Bone marrow (tissue), 2 donors: ENCODE data around the gene EMC6.

Experiments
- DNase-seq, 2 donors: peaks; one replicate each; lab custom pipeline; 2025; lab: John Stamatoyannopoulos, UW

EMC6 gene

DNA sequence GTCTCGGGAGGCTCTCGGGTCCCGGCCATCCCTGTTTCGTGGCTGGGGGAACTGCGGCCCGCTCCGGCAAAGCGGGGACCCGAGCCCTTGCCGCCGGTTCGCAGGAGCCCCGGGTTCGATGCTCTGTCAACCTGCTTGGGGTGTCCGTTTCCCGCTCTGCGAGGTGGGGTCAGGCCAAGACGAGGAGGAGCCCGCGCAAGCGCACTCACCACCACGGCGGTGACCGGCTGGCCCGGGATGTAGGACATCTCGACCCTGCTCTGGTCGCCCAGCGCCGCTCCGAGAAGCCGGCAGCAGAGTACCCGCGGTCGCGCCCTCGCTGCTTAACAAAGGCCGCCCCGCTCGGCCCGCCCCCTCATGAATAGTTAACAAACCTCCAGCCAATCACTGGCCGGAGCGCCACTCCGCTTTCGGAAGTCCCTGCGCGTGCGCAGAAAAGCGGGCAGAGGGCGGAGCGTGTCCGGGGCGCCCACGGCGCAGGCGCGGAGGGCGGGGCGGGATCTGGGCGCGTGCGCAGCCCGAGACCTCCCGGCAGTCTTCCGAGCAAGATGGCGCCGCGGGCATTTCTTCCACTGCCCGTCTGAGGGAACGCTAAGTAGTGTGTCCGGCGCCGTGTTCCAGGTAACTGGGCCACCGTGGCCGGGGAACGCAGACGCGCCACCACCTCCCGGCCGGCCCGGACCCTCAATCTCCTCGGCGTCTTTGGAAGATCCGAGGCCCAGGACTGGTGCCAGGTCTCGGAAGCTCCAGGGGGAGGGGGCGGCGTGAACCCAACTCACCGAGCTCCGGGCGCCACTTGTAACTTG lies at the start of gene EMC6, which contains the start of gene TAX1BP3:
TSS of gene EMC6 (plus strand) at position 534 of the 806 bp plus-strand sequence. CDS start 335 bp downstream, outside the sequence.
TSS of gene TAX1BP3 (minus strand) at position 300 of the 806 bp plus-strand sequence. CDS start at position 248, 52 bp downstream.
- DNase-seq = peak; percentile 92 to 93

DNA sequence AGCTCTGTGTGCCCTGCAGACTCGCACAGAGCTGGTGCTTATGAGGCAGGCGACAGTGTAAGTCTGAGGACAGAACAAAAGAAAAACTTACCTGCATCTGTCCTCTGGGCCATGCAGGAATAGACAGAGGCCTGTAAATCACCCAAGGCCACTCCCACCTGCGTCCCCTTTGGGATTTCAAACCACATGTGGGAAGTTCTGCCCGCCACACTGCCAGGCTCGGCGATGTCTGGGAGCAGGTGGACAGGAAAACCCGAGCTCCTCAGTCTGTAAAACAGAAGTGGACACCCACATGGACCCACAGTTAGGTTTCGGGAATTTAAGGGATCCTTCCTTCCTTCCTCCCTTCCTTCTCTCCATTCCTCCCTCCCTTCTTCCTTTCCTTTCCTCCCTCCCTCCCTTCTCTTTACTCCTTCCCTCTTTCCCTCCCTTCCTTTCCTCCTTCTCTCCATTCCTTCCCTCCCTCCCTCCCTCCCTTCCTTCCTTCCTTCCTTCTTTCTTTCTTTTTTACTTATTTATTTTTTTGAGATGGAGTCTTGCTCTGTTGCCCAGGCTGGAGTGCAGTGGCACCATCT lies 47.4 kb upstream of the EMC6 start:
- DNase-seq = no peak

DNA sequence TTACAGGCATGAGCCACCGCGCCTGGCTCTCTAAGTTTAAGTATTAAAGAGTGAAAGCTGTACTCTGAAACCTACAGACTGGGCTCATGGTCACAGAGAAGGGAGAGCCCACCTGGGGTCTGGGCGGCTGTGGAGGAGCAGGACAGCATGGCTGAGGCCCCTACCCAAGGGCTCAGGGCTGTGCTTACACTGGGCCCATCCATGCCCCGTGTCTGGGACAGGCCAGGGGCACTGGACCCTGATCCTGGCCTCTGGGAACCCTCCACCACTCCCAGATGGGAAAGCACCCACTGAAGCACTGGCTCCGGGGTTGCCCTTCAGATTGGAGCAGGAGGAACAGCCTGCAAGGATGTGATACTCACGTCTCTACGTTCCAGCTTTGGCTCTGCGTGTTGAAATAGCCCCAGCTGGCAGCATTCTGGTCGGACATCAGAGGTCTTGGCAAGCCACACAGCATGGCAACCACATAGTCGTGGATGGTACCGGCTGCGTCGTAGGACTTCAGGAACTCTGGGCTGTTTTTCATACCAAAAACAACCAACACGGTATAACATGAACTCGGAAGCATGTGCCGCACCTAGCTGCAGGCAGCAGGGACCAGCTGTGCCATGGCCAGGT lies 45.5 kb upstream of the EMC6 start:
- no peak for DNase-seq

DNA sequence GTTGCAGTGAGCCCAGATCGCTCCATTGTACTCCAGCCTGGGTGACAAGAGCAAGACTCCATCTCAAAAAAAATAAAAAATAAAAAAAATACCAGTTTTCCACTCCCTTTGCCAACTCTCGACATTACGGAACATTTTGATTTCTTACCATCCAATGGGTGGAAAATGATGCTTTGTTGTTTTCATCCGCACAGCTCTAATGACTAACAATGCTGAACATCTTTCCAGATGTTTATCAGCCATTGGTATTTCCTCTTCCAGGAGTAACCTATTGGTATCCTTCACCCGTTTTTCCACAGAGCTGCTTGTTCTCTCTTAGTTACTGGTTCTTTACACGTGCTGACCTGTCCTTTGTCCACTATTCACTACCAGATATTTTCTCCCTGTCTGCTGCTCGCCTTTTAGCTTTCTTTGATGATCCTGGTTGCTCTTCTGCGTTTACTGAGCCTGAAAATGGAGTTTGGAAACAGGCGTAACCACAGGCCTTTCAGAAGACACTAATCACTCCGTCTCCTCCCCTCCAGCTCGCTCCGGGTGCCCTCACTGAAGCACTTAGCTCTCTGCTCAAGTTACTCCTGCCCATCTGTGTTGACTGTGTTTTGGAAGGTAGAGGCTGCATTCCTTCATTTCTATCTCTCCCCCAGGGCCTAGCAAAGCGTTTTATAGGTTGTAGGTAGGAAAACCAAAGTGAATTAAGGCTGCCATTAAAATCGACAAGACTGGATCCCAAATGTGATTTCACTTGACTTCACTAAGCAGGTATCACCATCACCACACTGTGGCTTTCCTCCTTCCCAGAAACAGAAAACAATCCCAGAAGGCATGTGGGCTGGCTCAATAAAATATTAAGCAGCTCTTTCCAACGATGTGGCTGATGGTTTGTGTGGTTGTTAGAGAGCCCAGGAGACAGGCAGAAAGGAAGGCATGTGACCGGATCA lies 41.5 kb upstream of the EMC6 start:
- DNase-seq = no peak

DNA sequence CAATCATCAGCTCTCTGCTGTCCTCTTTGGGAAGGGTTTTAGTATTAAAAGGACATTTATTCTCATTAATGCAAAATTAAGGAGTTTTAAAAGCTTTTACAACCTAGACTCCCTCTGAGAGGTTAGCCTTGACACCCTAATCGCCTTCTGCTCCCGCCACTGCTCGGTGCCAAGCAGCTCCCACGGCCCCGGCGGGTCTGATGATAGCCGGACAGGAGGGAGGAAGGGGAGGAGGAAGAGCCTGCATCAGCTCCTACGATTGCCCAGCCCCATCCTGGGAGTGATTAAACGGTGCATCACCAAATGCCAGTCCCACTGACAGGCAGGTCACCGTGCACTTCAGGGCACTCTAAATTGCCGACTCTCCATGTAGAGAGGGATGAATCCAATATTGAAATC lies 40.8 kb upstream of the EMC6 start:
- no peak for DNase-seq

DNA sequence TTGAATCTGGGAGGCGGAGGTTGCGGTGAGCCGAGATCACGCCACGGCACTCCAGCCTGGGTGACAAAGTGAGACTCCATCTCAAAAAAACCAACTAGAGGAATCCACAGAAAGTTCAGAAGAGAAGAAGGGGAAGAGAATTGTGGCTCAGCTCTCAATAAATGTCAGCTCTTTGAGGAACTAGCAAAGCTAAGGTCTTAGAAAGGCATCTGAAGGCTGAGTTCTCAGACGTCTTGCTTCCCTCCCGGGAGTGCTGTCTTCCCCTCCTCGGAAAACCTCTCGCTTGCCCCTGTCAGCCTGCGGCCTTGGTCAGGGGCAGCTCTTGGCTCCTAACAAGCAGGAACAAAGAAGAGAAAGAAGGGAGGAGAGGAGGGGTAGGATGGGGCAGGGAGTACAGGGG lies 37.8 kb upstream of the EMC6 start:
- no peak for DNase-seq

DNA sequence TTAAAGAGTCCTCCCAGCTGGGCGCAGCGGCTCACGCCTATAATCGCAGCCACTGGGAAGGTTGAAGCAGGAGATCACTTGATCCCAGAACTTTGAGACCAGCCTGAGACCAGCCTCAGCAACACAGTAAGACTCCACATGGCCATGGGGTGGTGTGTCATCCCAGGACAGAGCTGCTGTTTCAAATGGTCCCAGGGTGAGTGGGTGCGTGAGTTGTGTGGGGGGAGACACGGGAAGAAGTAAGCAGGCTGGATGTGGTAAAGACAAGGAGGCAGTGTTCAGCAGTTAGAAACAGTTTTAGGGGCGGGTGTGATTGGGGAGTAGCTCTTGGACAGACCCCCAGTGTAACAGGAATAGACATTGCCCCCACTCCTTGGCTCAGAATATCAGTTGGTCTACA lies 36.3 kb upstream of the EMC6 start:
- DNase-seq = no peak

DNA sequence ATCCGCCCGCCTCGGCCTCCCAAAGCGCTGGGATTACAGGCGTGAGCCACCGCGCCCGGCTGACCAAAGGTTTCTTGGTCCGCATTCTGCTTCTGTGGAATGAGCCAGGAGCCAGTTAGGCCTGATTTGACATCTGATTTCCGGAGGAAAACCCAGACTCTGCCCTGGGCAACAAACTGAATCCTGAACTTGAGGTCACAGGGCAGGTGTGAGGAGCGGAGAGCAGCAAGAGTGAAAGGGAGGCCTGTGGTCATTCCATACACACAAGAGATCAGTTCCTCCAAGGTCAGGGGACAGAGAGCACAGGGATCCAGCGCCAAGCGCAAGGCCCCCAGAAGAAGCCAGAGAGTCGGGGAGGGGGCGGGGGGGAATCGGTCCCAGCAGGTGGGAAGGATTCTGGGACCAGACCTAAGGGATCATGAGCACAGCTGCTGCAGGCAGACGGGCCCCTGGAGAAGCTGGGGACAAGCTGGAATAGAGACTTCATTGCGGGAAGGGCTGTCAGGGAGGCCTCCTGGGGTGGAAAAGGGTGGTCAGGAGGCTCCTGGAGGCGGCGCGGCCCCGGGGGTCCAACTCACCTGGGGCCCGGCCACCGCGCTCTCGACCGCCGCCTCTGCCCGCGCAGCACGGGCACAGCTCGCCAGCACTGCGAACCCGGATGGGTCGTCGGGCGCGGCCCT lies 33.0 kb upstream of the EMC6 start:
- DNase-seq = no peak

DNA sequence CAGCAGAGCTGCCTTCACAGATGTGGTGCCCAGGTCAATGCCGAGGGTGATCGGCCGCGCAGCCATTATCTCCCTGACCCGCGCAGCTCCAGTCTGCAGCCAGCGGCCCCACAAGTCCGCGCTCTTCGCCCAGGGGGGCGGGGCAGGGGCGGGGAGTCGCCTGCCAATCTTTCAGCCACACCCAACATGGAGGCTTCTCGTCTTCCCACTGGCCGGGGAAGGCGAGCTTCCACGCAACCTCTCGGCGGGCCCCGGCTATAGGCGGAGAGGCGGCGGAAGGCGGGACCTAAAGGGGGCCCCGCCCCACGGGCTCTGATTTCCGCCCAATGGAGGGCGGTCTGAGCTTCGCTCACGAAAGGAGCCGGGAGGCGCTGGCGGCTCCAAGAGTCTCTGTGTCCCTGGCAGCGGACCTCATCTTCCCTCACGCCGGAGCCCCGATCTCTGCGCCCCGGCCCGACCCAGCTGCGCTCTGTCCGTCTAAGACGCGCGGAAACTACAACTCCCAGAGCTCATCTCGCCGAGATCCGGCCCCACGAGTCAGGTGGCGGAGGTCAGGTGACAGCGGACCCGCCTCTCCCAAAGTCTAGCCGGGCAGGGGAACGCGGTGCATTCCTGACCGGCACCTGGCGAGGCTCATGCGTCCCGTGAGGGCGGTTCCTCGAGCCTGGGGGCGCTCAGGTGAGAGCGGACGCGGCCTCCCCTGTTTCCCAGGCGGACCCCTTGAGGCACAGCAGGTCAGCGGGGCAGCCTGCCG lies 32.3 kb upstream of the EMC6 start, which contains the start of the genes CTNS and SHPK:
TSS of gene CTNS (plus strand) at position 607 of the 754 bp plus-strand sequence. CDS start 3,447 bp downstream, outside the sequence.
TSS of gene SHPK (minus strand) at position 97 of the 754 bp plus-strand sequence. CDS start at position 66, 31 bp downstream.
- DNase-seq = peak; percentile 89 to 97

DNA sequence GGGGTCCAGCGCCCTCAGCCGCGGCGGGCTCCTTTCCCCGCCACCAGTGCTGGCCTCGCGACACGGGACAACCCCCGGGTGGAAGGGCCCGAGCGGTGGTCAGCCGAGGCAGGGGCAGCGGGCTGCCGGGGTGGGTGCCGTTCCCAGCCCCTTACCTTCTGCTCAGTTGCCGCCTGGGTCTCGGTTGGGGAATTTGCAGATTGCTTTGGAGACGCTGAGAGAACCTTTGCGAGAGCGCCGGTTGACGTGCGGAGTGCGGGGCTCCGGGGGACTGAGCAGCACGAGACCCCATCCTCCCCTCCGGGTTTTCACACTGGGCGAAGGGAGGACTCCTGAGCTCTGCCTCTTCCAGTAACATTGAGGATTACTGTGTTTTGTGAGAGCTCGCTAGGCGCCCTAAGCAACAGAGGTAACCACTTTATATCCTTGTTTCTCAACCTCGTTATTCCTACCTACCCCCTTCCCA lies 31.7 kb upstream of the EMC6 start:
- DNase-seq = no peak

DNA sequence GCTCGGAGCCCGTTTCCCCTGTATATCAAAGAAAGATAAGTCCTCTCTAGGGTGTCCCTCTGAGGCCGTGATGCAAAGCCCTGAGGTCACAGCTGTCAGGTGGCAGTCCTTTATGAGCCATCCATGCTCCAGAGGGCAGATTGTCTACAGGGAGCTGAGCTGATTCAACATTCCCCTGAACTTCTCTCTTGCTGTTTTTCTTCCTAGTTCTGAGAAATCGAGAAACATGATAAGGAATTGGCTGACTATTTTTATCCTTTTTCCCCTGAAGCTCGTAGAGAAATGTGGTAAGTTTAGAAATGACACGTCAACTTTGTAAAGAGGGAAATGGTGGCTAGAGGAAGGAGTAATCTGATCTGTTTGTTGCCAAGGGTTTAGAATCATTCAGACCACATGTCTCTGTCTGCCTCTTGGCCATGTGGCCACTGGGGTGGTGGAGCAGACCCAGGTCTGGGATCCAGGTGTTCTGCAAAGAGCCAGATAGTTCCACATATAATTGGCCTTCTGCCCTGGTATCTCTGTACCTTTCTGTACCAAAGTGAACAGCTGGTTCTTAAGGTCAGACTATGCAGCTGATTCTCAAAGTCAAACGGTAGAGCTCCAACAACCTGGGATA lies 28.5 kb upstream of the EMC6 start:
- DNase-seq = peak in 1 of 2 donors; percentile 66

DNA sequence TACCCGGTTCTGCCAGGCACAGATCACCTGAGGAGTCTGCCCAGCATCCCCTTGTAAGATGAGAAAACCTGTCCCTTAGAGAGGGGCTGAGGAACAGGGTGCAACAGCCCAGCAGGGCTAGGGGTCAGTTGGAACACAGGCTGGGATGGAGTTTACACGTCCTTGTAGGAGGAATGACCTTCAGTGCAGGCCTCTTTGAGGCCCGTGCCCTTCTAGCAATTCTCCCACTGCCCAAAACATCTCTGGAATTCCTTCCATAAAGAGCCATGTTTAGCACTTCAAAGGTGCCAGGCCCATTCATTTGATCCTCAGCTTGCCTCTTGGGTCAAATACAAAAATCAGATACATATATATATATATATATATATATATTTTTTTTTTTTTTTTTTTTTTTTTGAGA lies 27.6 kb upstream of the EMC6 start:
- no peak for DNase-seq

DNA sequence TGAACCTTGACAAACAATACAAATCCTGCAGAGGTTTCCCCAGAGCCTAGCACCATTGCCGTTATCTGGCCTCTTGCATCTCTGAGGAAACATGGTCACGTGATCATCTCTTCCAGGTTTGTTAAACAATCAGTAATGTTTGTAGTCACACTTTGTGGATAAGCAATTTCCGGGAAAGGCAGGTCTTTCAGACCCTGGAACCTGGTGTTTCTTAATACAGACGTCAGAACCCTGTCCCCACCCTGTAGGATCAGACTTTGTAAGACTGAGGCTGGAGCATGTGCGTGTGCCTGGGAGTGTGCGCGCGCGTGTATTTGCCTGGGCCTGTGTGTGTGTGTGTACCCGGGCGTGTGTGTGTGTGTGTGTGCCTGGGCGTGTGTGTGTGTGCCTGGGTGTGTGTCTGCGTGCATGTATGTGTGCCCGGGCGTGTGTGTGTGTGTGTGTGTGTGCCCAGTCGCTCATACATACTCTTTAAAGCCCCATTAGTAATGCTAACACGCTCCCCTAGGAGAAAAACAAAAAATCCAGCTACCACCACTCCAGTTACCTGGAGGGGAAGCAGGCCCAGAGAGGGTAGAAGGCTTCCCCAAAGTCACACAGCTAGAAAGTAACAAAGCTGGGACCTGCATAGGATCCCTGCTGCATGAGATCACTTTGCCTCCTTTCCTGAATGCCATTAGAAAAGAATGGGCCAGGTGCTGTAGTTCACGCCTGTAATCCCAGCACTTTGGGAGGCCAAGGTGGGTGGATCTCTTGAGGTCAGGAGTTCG lies 26.7 kb upstream of the EMC6 start:
- no peak for DNase-seq

DNA sequence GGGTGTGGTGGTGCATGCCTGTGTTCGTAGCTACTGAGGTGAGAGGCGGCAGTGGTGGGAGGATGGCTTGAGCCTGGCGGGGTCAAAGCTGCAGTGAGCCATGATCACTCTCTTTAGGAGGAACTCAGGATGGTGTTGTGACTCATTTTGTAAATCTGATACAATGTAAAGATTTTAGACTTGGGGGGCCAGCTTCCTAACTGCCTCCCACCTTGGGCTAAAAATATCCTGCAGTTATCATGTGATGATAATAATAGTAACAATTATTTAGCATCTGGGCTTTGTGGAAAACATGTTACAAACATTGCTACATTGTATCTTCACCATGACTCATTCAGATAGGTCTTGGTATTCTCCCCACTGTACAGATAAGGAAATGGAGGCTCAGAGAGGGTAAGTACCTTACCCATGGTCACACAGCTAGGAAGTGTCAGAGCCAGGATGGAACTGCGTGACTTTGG lies 24.7 kb upstream of the EMC6 start:
- DNase-seq = no peak

DNA sequence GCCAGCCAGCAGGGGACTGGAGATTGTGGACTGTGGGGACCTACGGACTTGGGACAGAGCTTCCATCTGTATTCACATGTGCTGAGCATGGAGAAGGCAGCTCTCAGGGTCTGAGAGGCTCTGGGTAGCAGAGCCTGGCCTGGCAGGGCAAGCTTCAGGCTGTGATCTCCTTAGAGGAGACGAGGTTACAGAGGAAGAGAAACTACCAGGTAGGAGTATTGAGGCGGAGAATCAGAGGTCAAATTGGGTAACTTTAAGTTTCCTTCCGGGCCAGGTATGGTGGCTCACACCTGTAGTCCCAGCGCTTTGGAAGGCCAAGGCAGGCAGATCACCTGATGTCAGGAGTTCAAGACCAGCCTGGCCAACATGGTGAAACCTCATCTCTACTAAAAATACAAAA lies 23.3 kb upstream of the EMC6 start:
- no peak for DNase-seq

DNA sequence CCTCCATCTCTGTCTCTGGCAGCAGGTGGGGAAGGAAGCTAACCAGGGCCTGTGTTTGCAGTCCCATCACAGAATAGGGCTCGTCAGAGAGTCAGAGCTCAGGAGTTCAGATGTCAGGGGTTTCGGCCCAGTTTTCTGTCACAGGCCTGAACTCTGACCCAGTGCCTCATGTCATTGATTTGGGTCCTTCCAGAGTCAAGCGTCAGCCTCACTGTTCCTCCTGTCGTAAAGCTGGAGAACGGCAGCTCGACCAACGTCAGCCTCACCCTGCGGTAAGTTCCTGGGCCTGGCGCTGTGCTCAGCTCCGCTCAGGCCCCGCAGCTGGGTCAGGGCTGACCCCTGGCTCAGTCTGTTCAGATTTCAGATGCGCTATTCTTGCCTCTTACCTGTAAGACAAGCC lies 21.4 kb upstream of the EMC6 start:
- DNase-seq = no peak

DNA sequence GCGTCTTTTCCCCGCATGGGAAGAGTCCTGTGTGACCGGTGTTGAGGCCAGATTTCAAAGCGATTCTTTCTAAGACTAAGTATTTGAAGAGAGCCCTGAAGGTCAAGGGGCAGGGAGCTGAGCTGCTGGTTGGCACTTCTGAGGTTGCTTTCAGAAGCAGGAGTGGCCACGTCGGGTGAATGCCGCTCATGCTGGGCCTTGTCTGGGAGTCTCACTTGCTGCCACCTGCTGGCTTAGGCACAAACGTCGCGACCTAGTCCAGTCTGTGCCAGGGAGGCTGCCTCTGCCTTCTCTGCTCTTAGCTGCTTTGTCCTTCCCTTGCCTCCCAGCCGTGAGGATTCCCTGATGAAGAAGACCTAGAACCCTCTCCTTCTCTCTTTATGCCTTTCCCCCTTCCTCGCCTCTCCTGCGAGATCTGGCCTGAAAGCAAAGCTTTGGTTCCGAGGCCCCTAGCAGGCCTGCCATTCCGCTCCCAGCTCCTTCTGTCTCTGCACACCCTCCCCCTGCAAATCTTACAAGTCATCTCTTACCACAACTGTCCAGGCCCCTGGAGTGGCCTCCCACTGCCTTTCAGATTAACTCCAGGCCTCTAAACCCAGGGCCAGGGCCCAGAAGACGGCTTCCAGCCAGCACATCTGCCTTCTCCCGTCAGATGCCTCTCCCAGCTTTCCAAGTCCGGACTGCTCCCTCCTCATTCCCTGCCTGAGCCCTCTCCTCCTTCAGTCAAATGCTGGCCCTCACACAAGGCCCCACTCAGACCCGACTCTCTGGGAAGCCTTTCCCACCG lies 20.6 kb upstream of the EMC6 start:
- DNase-seq = no peak

DNA sequence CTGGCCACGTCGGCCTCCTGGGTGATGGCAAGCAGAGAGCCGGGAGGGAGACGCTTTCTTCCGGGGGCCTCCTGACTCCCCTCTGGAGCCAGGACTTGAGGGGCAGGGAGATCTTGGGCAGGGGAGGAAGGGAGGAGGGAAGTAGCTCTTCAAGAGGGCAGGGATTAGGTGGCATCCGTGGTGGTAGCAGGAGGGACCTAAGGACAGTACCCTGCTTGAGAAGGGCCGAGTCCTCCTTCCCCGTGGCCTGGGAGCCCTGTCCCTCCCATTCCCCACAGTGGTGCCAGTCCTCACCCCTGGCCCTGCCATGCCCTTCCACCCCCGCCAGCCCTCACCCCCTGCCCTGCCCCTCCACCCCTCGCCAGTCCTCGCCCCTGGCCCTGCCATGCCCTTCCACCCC lies 12.8 kb upstream of the EMC6 start:
- no peak for DNase-seq
